GM23248 (cell line): ENCODE data around the gene SHH. TPM values are rescaled to one million over a fixed set of nuclear protein-coding genes. Genes with fewer than 3 reads are reported as not detected.

Source experiments
- DNase-seq: peaks from one replicate; pipeline ENCODE4 v3.0.0-alpha.2; 2015
- H2AFZ ChIP-seq: fragments of 200-600 bp; sonication (generic); 2 replicates; pipeline ENCODE4 v1.6.1; 2016; ENCODE audit warnings: antibody characterized with exemption
- H3F3A ChIP-seq: fragments of 200-600 bp; sonication (generic); 2 replicates; pipeline ENCODE4 v1.6.1; 2016; ENCODE audit warnings: mild to moderate bottlenecking, antibody characterized with exemption, mixed run types; ENCODE audit not compliant: insufficient read depth
- H3K27ac ChIP-seq: fragments of 200-600 bp; sonication (generic); 2 replicates; pipeline ENCODE4 v1.5.1; 2016; ENCODE audit warnings: mild to moderate bottlenecking
- H3K27me3 ChIP-seq: fragments of 200-600 bp; sonication (generic); replicated peaks from 2 replicates; pipeline ENCODE4 v1.6.1; 2016; ENCODE audit warnings: mild to moderate bottlenecking; ENCODE audit not compliant: insufficient read depth
- H3K36me3 ChIP-seq: fragments of 200-600 bp; sonication (generic); 2 replicates; pipeline ENCODE4 v1.6.1; 2016; ENCODE audit warnings: low read depth, mild to moderate bottlenecking
- H3K4me1 ChIP-seq: fragments of 200-600 bp; sonication (generic); 2 replicates; pipeline ENCODE4 v1.6.1; 2016; ENCODE audit warnings: mild to moderate bottlenecking; ENCODE audit not compliant: insufficient read depth
- H3K4me2 ChIP-seq: fragments of 200-600 bp; sonication (generic); one replicate; pipeline ENCODE4 v1.6.1; 2016; ENCODE audit warnings: mild to moderate bottlenecking; ENCODE audit not compliant: unreplicated experiment
- H3K4me3 ChIP-seq: fragments of 200-600 bp; sonication (generic); 2 replicates; pipeline ENCODE4 v1.5.1; 2016; ENCODE audit warnings: mild to moderate bottlenecking
- H3K79me2 ChIP-seq: fragments of 200-600 bp; sonication (generic); 2 replicates; pipeline ENCODE4 v1.6.1; 2016; ENCODE audit warnings: mild to moderate bottlenecking; ENCODE audit not compliant: insufficient read depth
- H3K9ac ChIP-seq: fragments of 200-600 bp; sonication (generic); 2 replicates; pipeline ENCODE4 v1.6.1; 2016; ENCODE audit warnings: mild to moderate bottlenecking
- H3K9me2 ChIP-seq: fragments of 200-600 bp; sonication (generic); 2 replicates; pipeline ENCODE4 v1.6.1; 2016; ENCODE audit warnings: mixed run types, mild to moderate bottlenecking, moderate library complexity; ENCODE audit not compliant: insufficient read depth
- H3K9me3 ChIP-seq: fragments of 200-600 bp; sonication (generic); one replicate; pipeline ENCODE4 v1.6.1; 2017; ENCODE audit warnings: low read depth
- H4K20me1 ChIP-seq: fragments of 200-600 bp; sonication (generic); 2 replicates; pipeline ENCODE4 v1.6.0; 2016; ENCODE audit not compliant: insufficient read depth
- EZH2 ChIP-seq: fragments of 200-600 bp; sonication (generic); IDR thresholded peaks from 2 replicates; pipeline ENCODE4 v1.6.1; 2018; ENCODE audit warnings: antibody characterized with exemption, mild to moderate bottlenecking; ENCODE audit not compliant: insufficient read depth, poor library complexity, severe bottlenecking
- EZH2phosphoT487 ChIP-seq: fragments of 200-600 bp; sonication (generic); IDR thresholded peaks from 2 replicates; pipeline ENCODE4 v1.6.1; 2018; ENCODE audit warnings: antibody characterized with exemption, moderate library complexity, mild to moderate bottlenecking, low read depth; ENCODE audit not compliant: insufficient read depth
- WGBS, 2 experiments: methylation state at CpG; one replicate each; pipeline ENCODE4 v1.1.6; 2015 to 2017; ENCODE audit warnings: low lambda C conversion rate in 2 of 2, low coverage in 1 of 2; ENCODE audit errors: missing lambda C conversion rate in 2 of 2; 5-methylcytosine and 5-hydroxymethylcytosine counted together
- in situ Hi-C: fragments of 300-500 bp; cut with MboI; formaldehyde crosslinking; loops from 2 replicates; pipeline ENCODE4 v1.15.0; 2020
- polyA plus RNA-seq: library from polyadenylated mRNA; unstranded; fragments of >200 nt; fragmentation: Nextera tagmentation; extraction: Ambion mirVana; gene quantifications from 2 replicates; pipeline ENCODE4 v1.2.1, GENCODE V29; 2016
- total RNA-seq: library from RNA; depleted of rRNA; stranded (reverse); fragments of >200 nt; shearing (Covaris generic); gene quantifications from 2 replicates; pipeline ENCODE4 v1.2.3, GENCODE V29; 2014

SHH gene
- total and polyA plus RNA-seq, 2 experiments from 2014 or later: not detected

- WGBS, 2 experiments: 58 to 68% methylated on average over 30 to 38 of the region's 38 CpGs
- no peaks in the 10 kb centered on the region for H3K9me2 ChIP-seq
- H3K36me3 ChIP-seq: no peaks in the 10 kb centered on the region
- H3K27me3 ChIP-seq: peaks cover 56% of the 10 kb centered on the region
- H3K27ac ChIP-seq: no peak overlapping the region
- H3K4me1 ChIP-seq: no peaks in the 10 kb centered on the region
- no peaks in the 10 kb centered on the region for H3F3A ChIP-seq
- H3K9ac ChIP-seq: no peak overlapping the region
- no peak for DNase-seq
- no peak overlapping the region for H3K4me2 ChIP-seq
- H3K4me3 ChIP-seq: no peak overlapping the region
- no peaks in the 10 kb centered on the region for H4K20me1 ChIP-seq
- in situ Hi-C loops: loop anchor here (10.0 kb wide), 1 partner anchor 1027 kb away; no protein-coding TSS in a partner anchor
- no peaks in the 10 kb centered on the region for H3K9me3 ChIP-seq
- TF ChIP-seq EZH2 (no peak), EZH2phosphoT487 (no peak)
- H2AFZ ChIP-seq: no peak overlapping the region
- H3K79me2 ChIP-seq: no peaks in the 10 kb centered on the region
These were observed 14.7 kb downstream of the SHH start for GRCh38 chr7:155797262-155798250.

DNA sequence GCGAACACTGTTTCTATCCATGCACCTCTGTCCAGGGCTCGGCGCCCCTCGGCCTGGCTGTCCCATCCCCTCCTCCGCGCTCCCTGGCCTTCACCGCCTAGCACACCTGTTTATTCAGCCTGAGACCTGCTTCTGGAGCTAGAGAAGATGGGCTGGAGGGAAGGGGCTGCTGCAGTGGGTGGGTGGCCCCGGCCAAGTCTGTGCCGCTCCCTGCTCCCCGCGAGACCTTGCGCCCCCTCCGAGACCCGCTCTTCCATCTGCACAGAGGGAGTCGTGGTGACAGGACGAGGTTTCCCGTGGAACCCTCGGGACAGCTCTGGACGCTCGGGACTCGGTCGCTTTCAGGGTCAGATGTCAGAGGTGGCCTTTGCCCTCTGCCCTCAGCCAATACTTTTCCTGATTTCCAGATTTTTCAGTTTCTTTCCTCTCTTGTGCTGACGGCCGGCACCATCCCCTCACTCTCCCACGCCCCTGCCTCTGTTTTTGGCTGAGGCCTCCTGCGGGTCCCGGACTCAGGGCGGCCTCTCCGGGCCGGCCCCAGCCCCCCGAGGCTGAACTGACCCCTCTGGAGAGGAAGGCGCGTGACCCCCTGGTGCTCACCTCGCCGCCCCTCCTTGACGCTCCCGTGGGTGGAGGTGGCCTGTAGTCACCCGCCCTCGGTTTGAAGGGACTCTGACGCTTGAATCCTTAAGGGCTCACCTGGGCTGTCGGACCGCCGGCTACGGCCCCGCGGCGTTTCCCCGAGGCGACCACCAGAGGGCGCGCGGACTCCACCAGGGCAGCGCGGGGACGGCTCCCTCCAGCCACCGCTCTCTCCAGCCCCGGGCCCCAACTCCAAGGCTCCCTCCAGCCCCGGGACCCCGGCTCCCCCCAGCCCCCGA, 15.6 kb downstream of the SHH start:
- no peak overlapping the region for H3K9ac ChIP-seq
- H3K4me3 ChIP-seq: no peak overlapping the region
- H3K4me2 ChIP-seq: no peak overlapping the region
- H3K4me1 ChIP-seq: no peaks in the 10 kb centered on the region
- no peak overlapping the region for H3K27ac ChIP-seq
- no peaks in the 10 kb centered on the region for H3K9me3 ChIP-seq
- H4K20me1 ChIP-seq: no peaks in the 10 kb centered on the region
- TF ChIP-seq EZH2phosphoT487 (no peak), EZH2 (no peak)
- peaks cover 47% of the 10 kb centered on the region for H3K27me3 ChIP-seq
- in situ Hi-C loops: loop anchor here (10.0 kb wide), 1 partner anchor 1028 kb away; no protein-coding TSS in a partner anchor
- no peaks in the 10 kb centered on the region for H3K79me2 ChIP-seq
- H2AFZ ChIP-seq: no peak overlapping the region; the same call in 1 of the 2 replicates
- no peaks in the 10 kb centered on the region for H3F3A ChIP-seq
- H3K9me2 ChIP-seq: no peaks in the 10 kb centered on the region
- DNase-seq: peak; percentile 67
- H3K36me3 ChIP-seq: no peaks in the 10 kb centered on the region
- 11 to 14% methylated on average over 40 to 60 of the region's 60 CpGs for WGBS, 2 experiments

DNA sequence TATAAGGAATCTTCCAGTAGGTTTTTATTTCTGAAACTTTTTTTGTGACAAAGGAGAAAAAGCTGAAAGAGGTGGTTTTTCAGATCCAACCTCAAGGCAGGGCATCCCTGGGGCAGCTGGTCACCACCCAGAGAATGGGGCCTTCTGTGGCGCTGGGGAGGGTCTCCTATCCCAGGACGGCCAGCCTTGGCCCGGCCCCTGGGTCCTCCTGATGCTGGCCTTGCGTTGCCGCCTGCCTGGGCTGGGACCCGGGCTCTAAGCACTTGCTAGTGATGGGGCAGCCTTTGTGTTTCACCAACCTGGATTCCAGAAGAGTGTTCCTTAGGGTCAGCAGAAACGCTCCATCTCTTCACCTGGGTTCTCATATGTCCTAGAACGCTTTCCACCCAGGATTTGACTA, 16.3 kb downstream of the SHH start:
- H3K4me3 ChIP-seq: no peak overlapping the region
- H3K79me2 ChIP-seq: no peaks in the 10 kb centered on the region
- no peak overlapping the region for H3K9ac ChIP-seq
- H2AFZ ChIP-seq: no peak overlapping the region
- in situ Hi-C loops: loop anchor here (10.0 kb wide), 1 partner anchor 1029 kb away; no protein-coding TSS in a partner anchor
- DNase-seq: no peak
- H4K20me1 ChIP-seq: no peaks in the 10 kb centered on the region
- H3K27me3 ChIP-seq: peaks cover 40% of the 10 kb centered on the region
- H3K4me2 ChIP-seq: no peak overlapping the region
- no peak overlapping the region for H3K27ac ChIP-seq
- no peaks in the 10 kb centered on the region for H3F3A ChIP-seq
- no peaks in the 10 kb centered on the region for H3K4me1 ChIP-seq
- 41 to 56% methylated on average over 8 of the region's 8 CpGs for WGBS, 2 experiments
- no peaks in the 10 kb centered on the region for H3K36me3 ChIP-seq
- H3K9me2 ChIP-seq: no peaks in the 10 kb centered on the region
- H3K9me3 ChIP-seq: no peaks in the 10 kb centered on the region
- TF ChIP-seq EZH2 (peak; percentile 28), EZH2phosphoT487 (no peak)

DNA sequence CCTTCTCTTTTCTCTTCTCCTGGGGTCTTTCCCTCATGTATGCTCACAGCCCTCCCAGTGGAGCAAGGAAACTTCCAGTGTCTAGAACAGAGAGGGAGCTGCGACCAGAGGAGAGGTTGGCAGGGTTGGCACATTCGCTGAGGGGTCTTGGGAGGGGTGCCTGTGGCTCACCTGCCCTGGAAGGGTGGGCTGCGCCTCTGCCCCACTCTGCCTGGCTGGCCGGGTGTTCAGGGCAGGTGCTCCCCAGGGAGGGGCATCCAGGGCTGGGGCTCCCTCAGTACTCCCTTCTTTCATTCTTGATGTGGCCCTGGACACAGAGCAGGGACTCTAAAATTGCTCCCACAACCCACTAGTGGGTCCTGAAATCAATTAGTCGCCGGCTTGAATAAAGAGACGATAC, 16.9 kb downstream of the SHH start:
- Histone ChIP-seq H3K9me3 (no peaks in the 10 kb centered on the region), H3K79me2 (no peaks in the 10 kb centered on the region), H3K36me3 (no peaks in the 10 kb centered on the region), H3K27ac (no peak overlapping the region), H2AFZ (no peak overlapping the region), H3K27me3 (peaks cover 36% of the 10 kb centered on the region), H3K9me2 (no peaks in the 10 kb centered on the region), H3K9ac (no peak overlapping the region), H4K20me1 (no peaks in the 10 kb centered on the region), H3K4me3 (no peak overlapping the region), H3K4me2 (no peak overlapping the region), H3F3A (no peaks in the 10 kb centered on the region), H3K4me1 (no peaks in the 10 kb centered on the region)
- no peak for DNase-seq
- WGBS, 2 experiments: 32 to 40% methylated on average over 7 of the region's 7 CpGs
- no peak for TF ChIP-seq EZH2
- no peak for TF ChIP-seq EZH2phosphoT487
- in situ Hi-C loops: loop anchor here (10.0 kb wide), 1 partner anchor 1029 kb away; no protein-coding TSS in a partner anchor
